Adrenal gland (tissue), 12 donors: ENCODE measurements around the gene MYLK4. TPM values are rescaled to one million over a fixed set of nuclear protein-coding genes. Genes with fewer than 3 reads are reported as not detected.

ENCODE experiments used
- DNase-seq, 7 donors: peaks; one replicate each; pipeline ENCODE4 v3.0.0-alpha.2; 2019 to 2020
- H3K27ac ChIP-seq, 5 donors: fragments of 200-600 bp; sonication (generic) in 4 of 5; 1 replicate in 3 of 5; 2 replicates in 2 of 5; pipeline versions ENCODE4 v1.5.1 to v1.8.0; 2016 to 2020; ENCODE audit warnings: mild to moderate bottlenecking in 1 of 5
- H3K27me3 ChIP-seq: fragments of 200-600 bp; 2 replicates; pipeline ENCODE4 v1.8.0; 2021
- H3K36me3 ChIP-seq, 2 donors: fragments of 200-600 bp; replicated peaks in 1 of 2; 1 replicate in 1 of 2; 2 replicates in 1 of 2; pipeline versions ENCODE4 v1.5.1 to v1.8.0; 2018 to 2022
- H3K4me1 ChIP-seq, 2 donors: fragments of 200-600 bp; replicated peaks in 1 of 2; 1 replicate in 1 of 2; 2 replicates in 1 of 2; pipeline versions ENCODE4 v1.5.1 to v1.8.0; 2018 to 2021
- H3K4me3 ChIP-seq, 4 donors: fragments of 200-600 bp; sonication (generic) in 3 of 4; one replicate each; pipeline ENCODE4 v1.5.1; 2016 to 2018
- H3K9me3 ChIP-seq, 3 donors: fragments of 200-600 bp; sonication (generic) in 1 of 3; replicated peaks in 1 of 3; 1 replicate in 2 of 3; 2 replicates in 1 of 3; pipeline versions ENCODE4 v1.5.1 to v1.8.0; 2016 to 2021
- CTCF ChIP-seq, 6 experiments: fragments of 450-650 bp in 4 of 6; fragments of 200-600 bp in 2 of 6; sonication (generic) in 1 of 6; IDR thresholded peaks; 1 replicate in 5 of 6; 2 replicates in 1 of 6; pipeline versions ENCODE4 v1.5.1 to v1.8.0; 2016 to 2021; ENCODE audit warnings: antibody characterized with exemption in 6 of 6, mild to moderate bottlenecking in 2 of 6, moderate library complexity in 1 of 6
- POLR2A ChIP-seq, 2 donors: fragments of 450-650 bp; IDR thresholded peaks; one replicate each; pipeline ENCODE4 v1.6.1; 2017; ENCODE audit warnings: antibody characterized with exemption in 2 of 2, mild to moderate bottlenecking in 2 of 2, moderate library complexity in 1 of 2
- WGBS, 4 donors: extraction: QIAGEN DNeasy Blood & Tissue Kit in 2 of 4; methylation state at CpG; one replicate each; pipeline versions ENCODE4 v1.1.5 to v1.1.7; 2013 to 2017; 5-methylcytosine and 5-hydroxymethylcytosine counted together
- intact Hi-C, 2 donors: fragments of 100-400 bp; cut with DNase I; formaldehyde crosslinking; loops; one replicate each; pipeline versions ENCODE4 v1.14.1 to v1.15.0; 2022 to 2023
- polyA plus RNA-seq, 3 donors: library from polyadenylated mRNA; stranded (reverse); fragments of 200-250 nt in 2 of 3; fragments of 350-450 nt in 1 of 3; fragmentation: Illumina TruSeq in 1 of 3; extraction: RNeasy Lipid Tissue Mini Kit (QIAGEN cat#74804) in 1 of 3; gene quantifications; one replicate each; pipeline ENCODE4 v1.2.3, GENCODE V29; 2013 to 2014
- total RNA-seq, 9 donors: library from RNA; depleted of rRNA in 4 of 9; stranded (reverse); fragments of >200 nt in 4 of 9; fragments of 120-200 nt in 1 of 9; fragmentation: NEBNext Ultra II Directional in 1 of 9; extraction: Animal tissue kit (Norgen Biotek cat#: 25700) in 1 of 9; gene quantifications; one replicate each; pipeline versions ENCODE4 v1.1.0 to v1.2.4, GENCODE V29; 2013 to 2023
- donor health status: healthy with polysubstance abuse.
- donor health status: Bipolar disorder and iron deficiency.
- donor health status: DM: yes; HTN: yes; CAD: no.
- donor health status: DM: no; HTN: no; CAD: no.
- donor health status: DM: no; HTN: no; CAD: no.
- donor health status: DM: yes; HTN: yes; CAD: no.

Gene MYLK4
- total and polyA plus RNA-seq, 12 donors, result 0.35 to 0.90 (median 0.68) TPM

DNA sequence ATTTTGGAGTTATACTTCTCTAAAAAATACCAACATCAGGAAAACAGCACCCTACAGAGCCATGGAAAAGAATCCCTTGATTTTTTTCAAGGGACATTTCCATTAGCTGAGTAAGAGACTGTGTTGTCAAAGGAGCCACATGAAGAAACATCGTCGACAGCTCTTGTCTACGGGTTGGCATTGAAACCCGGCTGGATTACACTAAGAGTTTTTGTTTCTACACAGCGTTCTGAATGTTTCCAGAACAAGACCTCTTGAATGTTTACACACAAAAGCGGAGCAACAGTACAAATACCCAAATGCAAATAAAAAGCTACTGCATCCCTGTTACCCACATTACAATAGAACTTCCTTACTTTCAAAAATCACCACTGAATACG lies 2.4 kb upstream of the MYLK4 start:
- TF ChIP-seq POLR2A (IDR thresholded peaks at IDR 0.05) (no peak), CTCF (IDR thresholded peaks at IDR 0.05) (no peak)
- WGBS, 4 donors, result 87 to 91% (median 89%) methylated on average over 7 of the region's 7 CpGs
- DNase-seq, result no peak
- H3K27ac ChIP-seq, result no peak overlapping the region
- no peaks in the 10 kb centered on the region for H3K9me3 ChIP-seq
- no peaks in the 10 kb centered on the region for H3K27me3 ChIP-seq
- peaks cover 0 to 14% of the 10 kb centered on the region in 2 donors for H3K4me1 ChIP-seq
- intact Hi-C loops, result no loop called here
- no peak overlapping the region for H3K4me3 ChIP-seq
- H3K36me3 ChIP-seq, result no peaks in the 10 kb centered on the region

- Histone ChIP-seq H3K27me3 (no peaks in the 10 kb centered on the region), H3K4me3 (no peak overlapping the region), H3K9me3 (no peaks in the 10 kb centered on the region), H3K27ac (no peak overlapping the region), H3K4me1 (peaks cover 0 to 14% of the 10 kb centered on the region in 2 donors), H3K36me3 (no peaks in the 10 kb centered on the region)
- WGBS, 4 donors, result 76 to 90% (median 79%) methylated on average over 5 of the region's 5 CpGs
- intact Hi-C loops, result no loop called here
- TF ChIP-seq POLR2A (IDR thresholded peaks at IDR 0.05) (no peak), CTCF (IDR thresholded peaks at IDR 0.05) (no peak)
- no peak for DNase-seq
Observed at GRCh38 chr6:2752477-2753109, 1.9 kb upstream of the MYLK4 start.

DNA sequence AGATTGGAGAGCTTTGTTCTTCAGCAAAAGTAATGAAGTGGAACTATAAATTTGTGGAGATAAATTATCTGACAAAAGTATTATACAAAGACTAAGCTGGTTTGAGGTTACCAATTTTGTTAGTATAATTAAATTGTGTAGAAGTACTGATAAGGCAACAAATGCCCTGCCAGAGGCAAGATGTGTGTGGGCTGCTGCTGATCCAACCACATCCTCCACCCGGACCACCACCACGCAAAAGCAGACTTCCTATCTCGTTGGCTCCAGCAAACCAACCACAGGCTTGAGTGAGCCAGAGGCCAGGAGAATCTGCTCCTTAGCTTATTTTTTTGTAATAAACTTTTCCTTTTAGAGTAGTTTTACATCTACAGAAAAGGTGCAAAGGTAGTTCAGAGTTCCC lies 1.1 kb upstream of the MYLK4 start:
- WGBS, 4 donors, result 64 to 84% (median 80%) methylated on average over 3 of the region's 3 CpGs
- no peak for DNase-seq
- Histone ChIP-seq H3K27ac (no peak overlapping the region), H3K9me3 (no peaks in the 10 kb centered on the region), H3K27me3 (no peaks in the 10 kb centered on the region), H3K4me3 (no peak overlapping the region), H3K4me1 (peaks cover 0 to 14% of the 10 kb centered on the region in 2 donors), H3K36me3 (no peaks in the 10 kb centered on the region)
- TF ChIP-seq POLR2A (IDR thresholded peaks at IDR 0.05) (no peak), CTCF (IDR thresholded peaks at IDR 0.05) (no peak)
- intact Hi-C loops, result no loop called here

- H3K27me3 ChIP-seq, result no peaks in the 10 kb centered on the region
- H3K4me1 ChIP-seq, result peaks cover 0 to 6% of the 10 kb centered on the region in 2 donors
- TF ChIP-seq CTCF (IDR thresholded peaks at IDR 0.05) (peak; percentile 56 to 92 (median 74)), POLR2A (IDR thresholded peaks at IDR 0.05) (no peak)
- intact Hi-C loops, result no loop called here
- no peak overlapping the region for H3K4me3 ChIP-seq
- no peak overlapping the region for H3K27ac ChIP-seq
- no peaks in the 10 kb centered on the region for H3K36me3 ChIP-seq
- WGBS, 4 donors, result 6 to 10% (median 7%) methylated on average over 11 of the region's 11 CpGs
- no peaks in the 10 kb centered on the region for H3K9me3 ChIP-seq
- peak; percentile 43 to 79 (median 63) for DNase-seq
Observed at GRCh38 chr6:2749969-2750600, 637 bp downstream of the MYLK4 start.
